Loucy (cell line): ENCODE data around the gene BEST1.

Experiments
- H2AFZ ChIP-seq: fragments of 200-600 bp; sonication (generic); 2 replicates; pipeline ENCODE4 v1.6.0; 2016; ENCODE audit warnings: antibody characterized with exemption, mild to moderate bottlenecking, low read length, moderate library complexity
- H3F3A ChIP-seq: fragments of 200-600 bp; 2 replicates; pipeline ENCODE4 v1.6.0; 2016; ENCODE audit warnings: antibody characterized with exemption, low read depth, mild to moderate bottlenecking
- H3K27me3 ChIP-seq: fragments of 200-600 bp; sonication (generic); 2 replicates; pipeline ENCODE4 v1.6.1; 2014; ENCODE audit warnings: low read length, mild to moderate bottlenecking; ENCODE audit not compliant: insufficient read depth, poor library complexity, severe bottlenecking
- H3K36me3 ChIP-seq: fragments of 200-600 bp; sonication (generic); 2 replicates; pipeline ENCODE4 v1.6.1; 2016; ENCODE audit warnings: low read length; ENCODE audit not compliant: insufficient read depth
- H3K4me1 ChIP-seq: fragments of 200-600 bp; sonication (generic); 2 replicates; pipeline ENCODE4 v1.5.1; 2014; ENCODE audit warnings: low read length, mild to moderate bottlenecking; ENCODE audit not compliant: insufficient read depth, poor library complexity, severe bottlenecking
- H3K4me2 ChIP-seq: fragments of 200-600 bp; sonication (generic); 2 replicates; pipeline ENCODE4 v1.6.0; 2014; ENCODE audit warnings: antibody characterized with exemption, low read length, low read depth, mild to moderate bottlenecking; ENCODE audit not compliant: poor library complexity, severe bottlenecking
- H3K4me3 ChIP-seq: fragments of 200-600 bp; sonication (generic); 2 replicates; pipeline ENCODE4 v1.5.1; 2014; ENCODE audit warnings: low read length, mild to moderate bottlenecking, mixed read lengths; ENCODE audit not compliant: poor library complexity, severe bottlenecking
- H3K79me2 ChIP-seq: fragments of 200-600 bp; sonication (generic); 2 replicates; pipeline ENCODE4 v1.6.1; 2014; ENCODE audit warnings: low read length; ENCODE audit not compliant: insufficient read depth
- H3K9ac ChIP-seq: fragments of 200-600 bp; sonication (generic); 2 replicates; pipeline ENCODE4 v1.6.0; 2014; ENCODE audit warnings: mild to moderate bottlenecking, low read depth, low read length, moderate library complexity; ENCODE audit not compliant: poor library complexity, severe bottlenecking
- H3K9me2 ChIP-seq: fragments of 200-600 bp; sonication (generic); replicated peaks from 2 replicates; pipeline ENCODE4 v1.6.1; 2016; ENCODE audit warnings: low read depth, low read length, mixed read lengths
- H3K9me3 ChIP-seq: fragments of 200-600 bp; sonication (generic); 2 replicates; pipeline ENCODE4 v1.6.1; 2014; ENCODE audit warnings: mild to moderate bottlenecking, antibody characterized with exemption, low read length, low read depth; ENCODE audit not compliant: insufficient read depth
- H4K20me1 ChIP-seq: fragments of 200-600 bp; sonication (generic); 2 replicates; pipeline ENCODE4 v1.6.0; 2014; ENCODE audit warnings: antibody characterized with exemption, low read length, mild to moderate bottlenecking; ENCODE audit not compliant: insufficient read depth, poor library complexity, severe bottlenecking
- EZH2phosphoT487 ChIP-seq: fragments of 200-600 bp; IDR thresholded peaks from 2 replicates; pipeline ENCODE4 v1.6.1; 2018; ENCODE audit warnings: antibody characterized with exemption, mild to moderate bottlenecking, moderate library complexity, borderline replicate concordance
- TF ChIP-seq, protein P1 (sequence below): fragments of 200-600 bp; sonication (generic); conservative IDR thresholded peaks from 2 replicates; pipeline ENCODE4 v1.5.1; 2014; ENCODE audit warnings: mild to moderate bottlenecking, antibody characterized with exemption, low read length

BEST1 gene

DNA sequence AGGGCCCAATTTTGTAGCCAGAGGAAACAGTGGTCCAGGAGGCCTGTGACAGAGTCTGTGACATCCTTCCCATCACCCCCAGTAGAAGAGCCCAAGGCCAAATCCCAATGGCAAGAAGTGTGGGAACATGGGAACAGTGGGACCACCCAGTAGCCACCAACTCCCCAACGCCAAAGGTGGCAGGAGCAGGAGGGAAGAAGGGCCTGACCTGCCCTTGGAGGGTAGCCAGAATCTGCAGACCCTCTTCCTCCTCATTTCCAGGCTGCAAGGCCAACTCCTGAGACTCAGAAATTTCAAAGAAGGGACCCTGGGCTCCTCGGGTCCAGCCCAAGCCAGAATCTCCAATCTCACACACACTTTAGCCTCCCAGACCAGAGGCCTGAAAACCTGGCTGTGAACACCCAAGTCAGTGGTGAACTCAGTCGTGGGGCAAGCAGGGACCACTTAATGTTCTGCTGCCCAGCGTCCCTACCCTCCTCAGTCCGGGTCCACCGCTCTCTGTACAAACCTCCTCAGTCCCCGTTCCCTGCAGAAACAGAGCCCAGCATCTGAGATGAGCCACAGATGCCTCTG lies 38.9 kb upstream of the BEST1 start:
- no peak for TF ChIP-seq EZH2phosphoT487
- TF ChIP-seq, protein P1, sequence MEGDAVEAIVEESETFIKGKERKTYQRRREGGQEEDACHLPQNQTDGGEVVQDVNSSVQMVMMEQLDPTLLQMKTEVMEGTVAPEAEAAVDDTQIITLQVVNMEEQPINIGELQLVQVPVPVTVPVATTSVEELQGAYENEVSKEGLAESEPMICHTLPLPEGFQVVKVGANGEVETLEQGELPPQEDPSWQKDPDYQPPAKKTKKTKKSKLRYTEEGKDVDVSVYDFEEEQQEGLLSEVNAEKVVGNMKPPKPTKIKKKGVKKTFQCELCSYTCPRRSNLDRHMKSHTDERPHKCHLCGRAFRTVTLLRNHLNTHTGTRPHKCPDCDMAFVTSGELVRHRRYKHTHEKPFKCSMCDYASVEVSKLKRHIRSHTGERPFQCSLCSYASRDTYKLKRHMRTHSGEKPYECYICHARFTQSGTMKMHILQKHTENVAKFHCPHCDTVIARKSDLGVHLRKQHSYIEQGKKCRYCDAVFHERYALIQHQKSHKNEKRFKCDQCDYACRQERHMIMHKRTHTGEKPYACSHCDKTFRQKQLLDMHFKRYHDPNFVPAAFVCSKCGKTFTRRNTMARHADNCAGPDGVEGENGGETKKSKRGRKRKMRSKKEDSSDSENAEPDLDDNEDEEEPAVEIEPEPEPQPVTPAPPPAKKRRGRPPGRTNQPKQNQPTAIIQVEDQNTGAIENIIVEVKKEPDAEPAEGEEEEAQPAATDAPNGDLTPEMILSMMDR = no peak
- Histone ChIP-seq H4K20me1 (no peaks in the 10 kb centered on the region), H3F3A (no peaks in the 10 kb centered on the region), H3K4me1 (peaks cover 5% of the 10 kb centered on the region), H3K27me3 (no peaks in the 10 kb centered on the region), H3K4me3 (no peak overlapping the region), H3K79me2 (no peaks in the 10 kb centered on the region), H2AFZ (no peak overlapping the region), H3K9ac (no peak overlapping the region), H3K9me2 (no peaks in the 10 kb centered on the region), H3K4me2 (no peak overlapping the region), H3K36me3 (no peaks in the 10 kb centered on the region), H3K9me3 (no peaks in the 10 kb centered on the region)

DNA sequence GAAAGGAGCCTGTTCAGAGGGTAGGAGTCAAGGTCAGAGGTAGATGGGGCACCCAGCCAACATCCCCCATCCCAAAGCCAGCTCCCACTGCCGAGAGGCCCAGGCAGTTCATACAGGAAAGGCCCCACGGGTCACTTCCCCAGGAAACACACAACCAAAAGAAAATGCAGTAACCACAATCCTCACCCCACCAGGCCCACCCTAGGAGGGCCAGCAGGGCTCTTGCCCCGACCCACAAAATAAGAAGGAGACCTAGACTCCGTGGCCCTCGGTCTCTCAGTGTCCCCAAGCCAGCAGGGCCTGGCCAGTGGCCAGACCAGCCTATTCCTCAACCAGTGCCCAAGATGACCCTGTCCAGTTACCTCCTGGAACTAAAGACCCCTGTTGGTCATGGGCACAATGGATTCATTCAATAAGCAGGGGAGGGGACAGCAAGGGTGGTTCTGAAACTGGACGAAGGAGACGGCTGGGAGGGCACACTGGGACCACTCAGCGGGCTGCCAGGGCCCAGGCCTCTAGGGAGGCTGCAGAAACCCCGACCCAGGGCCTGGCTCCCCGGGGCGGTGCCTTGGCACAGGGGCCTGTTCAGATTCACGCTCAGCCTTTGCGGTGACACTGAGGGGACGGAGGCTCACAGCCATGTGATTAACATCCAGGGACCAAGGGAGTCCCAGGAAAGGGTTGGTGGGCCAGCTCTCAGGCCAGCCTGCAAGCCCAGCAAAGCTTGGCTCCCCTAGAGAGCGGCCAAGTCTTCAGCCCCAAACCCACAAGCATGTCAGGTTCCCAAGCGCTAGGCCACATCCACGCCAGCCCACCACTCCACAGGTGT lies 38.2 kb upstream of the BEST1 start:
- TF ChIP-seq EZH2phosphoT487 = no peak
- TF ChIP-seq, protein P1 = no peak
- Histone ChIP-seq H3K4me2 (no peak overlapping the region), H3K9me3 (no peaks in the 10 kb centered on the region)

DNA sequence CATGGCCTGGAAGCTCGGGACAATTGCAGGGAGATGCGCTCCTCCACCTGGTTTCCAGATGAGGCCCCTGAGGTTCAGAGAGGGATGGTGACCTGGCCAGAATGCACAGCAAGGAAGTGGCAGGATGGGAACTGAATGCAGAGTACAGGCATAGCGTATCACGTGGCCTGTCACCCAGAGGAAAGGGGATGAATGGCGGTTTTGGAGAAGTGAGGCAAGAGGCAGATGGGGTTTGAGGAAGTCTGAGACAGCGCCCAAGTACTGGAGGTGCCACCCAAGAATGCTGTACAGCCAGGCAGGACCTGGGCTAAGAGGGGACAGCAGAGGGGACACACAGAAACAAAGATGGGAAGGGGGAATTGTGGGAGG lies 37.6 kb upstream of the BEST1 start:
- Histone ChIP-seq H3K4me1 (peaks cover 5% of the 10 kb centered on the region), H3K79me2 (no peaks in the 10 kb centered on the region), H3K9me3 (no peaks in the 10 kb centered on the region), H3K4me2 (no peak overlapping the region), H3K36me3 (no peaks in the 10 kb centered on the region), H3K4me3 (no peak overlapping the region), H3F3A (no peaks in the 10 kb centered on the region), H2AFZ (no peak overlapping the region), H3K27me3 (no peaks in the 10 kb centered on the region), H3K9me2 (no peaks in the 10 kb centered on the region), H3K9ac (no peak overlapping the region), H4K20me1 (no peaks in the 10 kb centered on the region)
- TF ChIP-seq, protein P1 = no peak
- no peak for TF ChIP-seq EZH2phosphoT487

More for the DNA sequence above, 38.2 kb upstream of the BEST1 start:
- H3K36me3 ChIP-seq = no peaks in the 10 kb centered on the region
- no peaks in the 10 kb centered on the region for H3F3A ChIP-seq
- H3K9ac ChIP-seq = no peak overlapping the region
- H3K27me3 ChIP-seq = no peaks in the 10 kb centered on the region
- H2AFZ ChIP-seq = no peak overlapping the region
- no peaks in the 10 kb centered on the region for H3K9me2 ChIP-seq
- H3K79me2 ChIP-seq = no peaks in the 10 kb centered on the region
- H3K4me1 ChIP-seq = peaks cover 5% of the 10 kb centered on the region
- no peak overlapping the region for H3K4me3 ChIP-seq
- H4K20me1 ChIP-seq = no peaks in the 10 kb centered on the region
